Measurements from ENCODE around the gene KLHL24.
"Not testable (repeated sequence)": the region's sequence is repeated elsewhere in the genome, so short reads cannot be mapped to it uniquely, and the experiment has no call there.

Gene KLHL24

GRCh38 chr3:183635431-183636220 is at the start of gene KLHL24:
Gene KLHL24, plus strand, starts transcription at chr3:183635623. Its CDS starts 14,734 bp downstream, at chr3:183650357.
- peak; percentile 96 for DNase-seq (ENCODE audit: low spot score)

GRCh38 chr3:183586477-183586876 is 48.9 kb upstream of the KLHL24 start:
- no peak for DNase-seq (ENCODE audit: low spot score)

GRCh38 chr3:183587336-183587735 is 48.1 kb upstream of the KLHL24 start:
- peak; percentile 34 for DNase-seq (ENCODE audit: low spot score)

- no peak for DNase-seq (ENCODE audit: low spot score)
These were observed 45.0 kb upstream of the KLHL24 start for GRCh38 chr3:183590442-183590841.

GRCh38 chr3:183591881-183592521 is 43.4 kb upstream of the KLHL24 start:
- peak; percentile 84 for DNase-seq (ENCODE audit: low spot score)

GRCh38 chr3:183592821-183593220 is 42.6 kb upstream of the KLHL24 start:
- DNase-seq (ENCODE audit: low spot score) = no peak

GRCh38 chr3:183594636-183595035 is 40.8 kb upstream of the KLHL24 start:
- DNase-seq (ENCODE audit: low spot score) = no peak

GRCh38 chr3:183597959-183598358 is 37.5 kb upstream of the KLHL24 start:
- DNase-seq (ENCODE audit: low spot score) = no peak

- DNase-seq (ENCODE audit: low spot score) = not testable (repeated sequence)
These were observed 24.1 kb upstream of the KLHL24 start for GRCh38 chr3:183611326-183611725.

GRCh38 chr3:183613366-183614285 is 21.8 kb upstream of the KLHL24 start:
- DNase-seq (ENCODE audit: low spot score) = no peak

- no peak for DNase-seq (ENCODE audit: low spot score)
These were observed 16.9 kb upstream of the KLHL24 start for GRCh38 chr3:183618542-183618941.

GRCh38 chr3:183619010-183619409 is 16.4 kb upstream of the KLHL24 start:
- DNase-seq (ENCODE audit: low spot score) = no peak

- no peak for DNase-seq (ENCODE audit: low spot score)
These were observed 15.7 kb upstream of the KLHL24 start for GRCh38 chr3:183619624-183620251.

GRCh38 chr3:183620252-183620628 is 15.2 kb upstream of the KLHL24 start:
- no peak for DNase-seq (ENCODE audit: low spot score)

GRCh38 chr3:183622473-183622872 is 12.9 kb upstream of the KLHL24 start:
- not testable (repeated sequence) for DNase-seq (ENCODE audit: low spot score)

- no peak for DNase-seq (ENCODE audit: low spot score)
These were observed 8.4 kb upstream of the KLHL24 start for GRCh38 chr3:183626877-183627594.

- DNase-seq (ENCODE audit: low spot score) = no peak
These were observed 5.7 kb upstream of the KLHL24 start for GRCh38 chr3:183629546-183630301.

- DNase-seq (ENCODE audit: low spot score) = no peak
These were observed 3.7 kb upstream of the KLHL24 start for GRCh38 chr3:183631715-183632114.

GRCh38 chr3:183632725-183633124 is 2.7 kb upstream of the KLHL24 start:
- not testable (repeated sequence) for DNase-seq (ENCODE audit: low spot score)

GRCh38 chr3:183634707-183635106 is 716 bp upstream of the KLHL24 start:
- DNase-seq (ENCODE audit: low spot score) = no peak

GRCh38 chr3:183635107-183635430 is 354 bp upstream of the KLHL24 start:
- DNase-seq (ENCODE audit: low spot score) = no peak
